ENCODE results near the gene GAB1.

GAB1 gene

GRCh38 chr4:143424276-143424675 lies 87.6 kb downstream of the GAB1 start:
- no peak for DNase-seq

GRCh38 chr4:143431526-143432257 lies 95.0 kb downstream of the GAB1 start:
- no peak for DNase-seq

GRCh38 chr4:143432258-143432591 lies 95.5 kb downstream of the GAB1 start:
- DNase-seq, result no peak

- DNase-seq, result no peak
Measured at GRCh38 chr4:143433231-143433630, 96.6 kb downstream of the GAB1 start.

GRCh38 chr4:143435955-143436354 lies 99.3 kb downstream of the GAB1 start:
- no peak for DNase-seq

GRCh38 chr4:143437476-143437875 lies 100.8 kb downstream of the GAB1 start:
- DNase-seq, result no peak

GRCh38 chr4:143437937-143438336 lies 101.3 kb downstream of the GAB1 start:
- DNase-seq, result no peak

GRCh38 chr4:143438710-143439109 lies 102.0 kb downstream of the GAB1 start:
- no peak for DNase-seq

- DNase-seq, result no peak
Measured at GRCh38 chr4:143441109-143441508, 104.4 kb downstream of the GAB1 start.

- no peak for DNase-seq
Measured at GRCh38 chr4:143441678-143442077, 105.0 kb downstream of the GAB1 start.

GRCh38 chr4:143443728-143444127 lies 107.1 kb downstream of the GAB1 start:
- DNase-seq, result no peak

- no peak for DNase-seq
Measured at GRCh38 chr4:143451186-143451585, 114.5 kb downstream of the GAB1 start.

- no peak for DNase-seq
Measured at GRCh38 chr4:143455211-143455610, 118.5 kb downstream of the GAB1 start.

GRCh38 chr4:143458966-143459365 lies 122.3 kb downstream of the GAB1 start:
- DNase-seq, result no peak

- DNase-seq, result no peak
Measured at GRCh38 chr4:143473334-143474126, 136.9 kb downstream of the GAB1 start.

GRCh38 chr4:143477487-143477886 lies 140.8 kb downstream of the GAB1 start:
- DNase-seq, result no peak

- no peak for DNase-seq
Measured at GRCh38 chr4:143481361-143481760, 144.7 kb downstream of the GAB1 start.

- DNase-seq, result peak; percentile 12 to 23
Measured at GRCh38 chr4:143482840-143483239, 146.2 kb downstream of the GAB1 start.

- DNase-seq, result no peak
Measured at GRCh38 chr4:143486314-143486713, 149.6 kb downstream of the GAB1 start.

- DNase-seq, result no peak
Measured at GRCh38 chr4:143488687-143489086, 152.0 kb downstream of the GAB1 start.

- no peak for DNase-seq
Measured at GRCh38 chr4:143489106-143489505, 152.4 kb downstream of the GAB1 start.

- no peak for DNase-seq
Measured at GRCh38 chr4:143498021-143498420, 161.3 kb downstream of the GAB1 start.

GRCh38 chr4:143502231-143502630 lies 165.6 kb downstream of the GAB1 start:
- DNase-seq, result no peak

- DNase-seq, result no peak
Measured at GRCh38 chr4:143506031-143506430, 169.4 kb downstream of the GAB1 start.

GRCh38 chr4:143511906-143512305 lies 175.2 kb downstream of the GAB1 start:
- no peak for DNase-seq
